Activated naive CD4-positive, alpha-beta T cell treated with Interleukin-2 at 50 U/mL for 16 hours (primary cell): ENCODE measurements around the gene SLC6A18.

Experiments used
- DNase-seq: peaks from one replicate; pipeline ENCODE4 v3.0.0-alpha.2; 2020

SLC6A18 gene

GRCh38 chr5:1239505-1240251, 14.5 kb downstream of the SLC6A18 start:
- DNase-seq: no peak

GRCh38 chr5:1240496-1241260, 15.5 kb downstream of the SLC6A18 start:
- DNase-seq: no peak

- no peak for DNase-seq
Measured at GRCh38 chr5:1241509-1242080, 16.4 kb downstream of the SLC6A18 start.

- no peak for DNase-seq
Measured at GRCh38 chr5:1242733-1243486, 17.7 kb downstream of the SLC6A18 start.

GRCh38 chr5:1243487-1244130, 18.4 kb downstream of the SLC6A18 start:
- DNase-seq: no peak

- no peak for DNase-seq
Measured at GRCh38 chr5:1244255-1244654, 19.1 kb downstream of the SLC6A18 start.

GRCh38 chr5:1244976-1245375, 19.8 kb downstream of the SLC6A18 start:
- no peak for DNase-seq

GRCh38 chr5:1245905-1246576, 20.9 kb downstream of the SLC6A18 start:
- no peak for DNase-seq

GRCh38 chr5:1246711-1247431, 21.7 kb downstream of the SLC6A18 start:
- DNase-seq: no peak

- no peak for DNase-seq
Measured at GRCh38 chr5:1247811-1248210, 22.6 kb downstream of the SLC6A18 start.

GRCh38 chr5:1249366-1250280, 24.4 kb downstream of the SLC6A18 start:
- DNase-seq: no peak

- DNase-seq: no peak
Measured at GRCh38 chr5:1251678-1252580, 26.7 kb downstream of the SLC6A18 start.

- no peak for DNase-seq
Measured at GRCh38 chr5:1252681-1253080, 27.5 kb downstream of the SLC6A18 start.

- no peak for DNase-seq
Measured at GRCh38 chr5:1253456-1254105, 28.4 kb downstream of the SLC6A18 start.

- DNase-seq: no peak
Measured at GRCh38 chr5:1254196-1254595, 29.0 kb downstream of the SLC6A18 start.

- DNase-seq: peak; percentile 33
Measured at GRCh38 chr5:1255081-1255561, 29.9 kb downstream of the SLC6A18 start.

GRCh38 chr5:1256776-1257175, 31.6 kb downstream of the SLC6A18 start:
- DNase-seq: no peak

- DNase-seq: no peak
Measured at GRCh38 chr5:1257363-1257762, 32.2 kb downstream of the SLC6A18 start.
